Testis (tissue), 2 donors: ENCODE results near the gene ANAPC4.

Source experiments
- CTCF ChIP-seq, 3 experiments: fragments of 450-650 bp in 2 of 3; fragments of 200-600 bp in 1 of 3; sonication (generic) in 1 of 3; IDR thresholded peaks; one replicate each; pipeline ENCODE4 v1.5.1; 2016 to 2019; ENCODE audit warnings: antibody characterized with exemption in 3 of 3, mild to moderate bottlenecking in 2 of 3, moderate library complexity in 1 of 3
- POLR2A ChIP-seq: fragments of 450-650 bp; IDR thresholded peaks from one replicate; pipeline ENCODE4 v1.6.1; 2017; ENCODE audit warnings: antibody characterized with exemption, mild to moderate bottlenecking, moderate library complexity

DNA sequence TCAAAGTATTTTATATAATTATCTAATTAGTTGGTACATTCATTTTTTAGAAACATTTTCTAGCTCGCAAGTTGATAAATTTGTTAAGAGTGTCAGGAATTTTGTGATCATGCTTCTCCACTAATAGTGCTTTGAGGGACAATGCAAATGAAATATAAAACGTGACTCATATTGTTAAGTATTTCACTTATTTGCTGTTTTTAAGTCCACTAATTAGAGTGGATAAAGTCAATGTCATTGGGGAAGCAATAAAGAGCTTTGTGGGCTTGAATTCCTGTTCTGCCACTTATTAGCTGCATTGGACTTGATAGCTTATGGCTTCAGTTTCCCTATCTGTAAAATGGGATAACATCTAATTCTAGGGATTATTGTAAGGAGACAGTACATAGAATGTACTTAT lies 26.5 kb upstream of the ANAPC4 start:
- no peak for TF ChIP-seq CTCF (IDR thresholded peaks at IDR 0.05)
- TF ChIP-seq POLR2A, result no peak
